ENCODE results near the gene TSPAN9.
A peak's percentile ranks its signal among the peaks of the same experiment; 100 is the strongest.

TSPAN9 gene

GRCh38 chr12:3141339-3142321 lies 64.5 kb downstream of the TSPAN9 start:
- no peak for DNase-seq

- DNase-seq: no peak
Observed at GRCh38 chr12:3142386-3142785, 65.2 kb downstream of the TSPAN9 start.

- DNase-seq: no peak
Observed at GRCh38 chr12:3144495-3144894, 67.3 kb downstream of the TSPAN9 start.

- DNase-seq: peak in 2 of 14 donors; percentile 56 to 95
Observed at GRCh38 chr12:3145033-3145432, 67.9 kb downstream of the TSPAN9 start.

- peak in 3 of 14 donors; percentile 23 to 99 (median 56) for DNase-seq
Observed at GRCh38 chr12:3145546-3146310, 68.5 kb downstream of the TSPAN9 start.

DNA sequence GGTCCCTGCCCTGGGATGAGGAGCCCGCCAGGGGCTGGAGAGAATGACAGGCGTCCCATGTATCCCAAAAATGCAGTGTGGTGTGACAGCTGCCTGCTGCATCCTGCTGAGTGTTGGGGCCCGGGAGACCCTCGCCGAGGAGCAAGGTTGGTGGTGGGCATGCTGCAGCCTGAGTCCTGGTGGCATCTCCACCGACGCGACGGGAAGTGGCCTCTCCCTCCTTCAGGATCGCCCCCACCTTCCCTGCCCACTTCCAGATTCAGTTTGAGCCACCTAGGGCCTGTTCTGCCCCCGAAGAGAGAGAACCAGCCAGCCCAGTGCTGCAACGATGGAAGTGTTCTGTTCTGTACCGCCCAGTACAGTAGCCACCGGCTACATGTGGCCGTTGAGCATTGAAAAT lies 70.1 kb downstream of the TSPAN9 start:
- no peak for DNase-seq

GRCh38 chr12:3148366-3149000 lies 71.3 kb downstream of the TSPAN9 start:
- DNase-seq: no peak

- DNase-seq: no peak
Observed at GRCh38 chr12:3149515-3150307, 72.5 kb downstream of the TSPAN9 start.

GRCh38 chr12:3150308-3150670 lies 73.1 kb downstream of the TSPAN9 start:
- DNase-seq: no peak

GRCh38 chr12:3150931-3151835 lies 74.0 kb downstream of the TSPAN9 start:
- no peak for DNase-seq

DNA sequence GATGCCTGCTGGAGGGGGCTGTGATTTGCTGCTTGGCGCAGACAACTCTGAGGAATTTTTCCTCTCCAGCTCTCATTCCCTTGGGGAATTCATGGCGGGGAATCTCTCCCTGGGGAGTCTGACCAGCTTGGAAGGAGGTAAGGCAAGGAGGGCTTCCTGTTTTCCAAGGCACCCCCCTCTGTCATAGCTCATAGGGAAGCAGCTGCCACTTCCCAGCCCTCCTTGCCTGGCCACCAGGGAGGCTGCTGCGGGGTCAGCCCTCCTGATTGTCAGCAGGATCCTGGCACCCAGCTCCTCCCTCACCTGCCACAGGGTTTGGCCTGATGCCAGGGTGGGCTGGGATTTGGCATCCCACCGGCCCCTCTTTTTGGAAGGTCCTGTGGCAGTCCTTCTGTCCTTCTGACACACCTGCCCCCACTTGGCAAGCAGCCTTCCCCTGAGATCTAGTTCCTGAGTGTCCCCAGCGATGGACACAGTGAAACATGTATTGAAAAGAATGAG lies 74.9 kb downstream of the TSPAN9 start:
- peak in 1 of 14 donors; percentile 81 for DNase-seq

DNA sequence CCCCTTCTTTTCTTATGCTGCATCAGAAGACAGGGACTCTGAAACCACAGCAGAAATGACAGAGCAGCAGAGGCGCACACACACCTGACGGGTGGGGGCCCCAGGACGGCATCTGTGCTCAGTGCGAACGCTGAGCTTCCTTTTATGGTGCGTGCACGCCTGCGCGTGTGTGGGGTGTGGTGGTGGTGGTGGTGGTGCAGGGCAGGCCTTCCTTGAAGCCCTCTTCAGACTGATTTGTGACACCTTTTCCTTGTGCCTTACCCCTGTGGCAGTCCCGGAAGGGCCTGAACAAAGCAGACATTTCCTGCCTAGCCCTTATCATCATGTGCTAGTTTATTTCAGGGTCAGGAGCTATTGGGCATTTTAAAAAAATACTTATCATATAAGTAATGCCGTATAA lies 75.7 kb downstream of the TSPAN9 start:
- no peak for DNase-seq

- peak in 1 of 14 donors; percentile 67 for DNase-seq
Observed at GRCh38 chr12:3154006-3154405, 76.8 kb downstream of the TSPAN9 start.

DNA sequence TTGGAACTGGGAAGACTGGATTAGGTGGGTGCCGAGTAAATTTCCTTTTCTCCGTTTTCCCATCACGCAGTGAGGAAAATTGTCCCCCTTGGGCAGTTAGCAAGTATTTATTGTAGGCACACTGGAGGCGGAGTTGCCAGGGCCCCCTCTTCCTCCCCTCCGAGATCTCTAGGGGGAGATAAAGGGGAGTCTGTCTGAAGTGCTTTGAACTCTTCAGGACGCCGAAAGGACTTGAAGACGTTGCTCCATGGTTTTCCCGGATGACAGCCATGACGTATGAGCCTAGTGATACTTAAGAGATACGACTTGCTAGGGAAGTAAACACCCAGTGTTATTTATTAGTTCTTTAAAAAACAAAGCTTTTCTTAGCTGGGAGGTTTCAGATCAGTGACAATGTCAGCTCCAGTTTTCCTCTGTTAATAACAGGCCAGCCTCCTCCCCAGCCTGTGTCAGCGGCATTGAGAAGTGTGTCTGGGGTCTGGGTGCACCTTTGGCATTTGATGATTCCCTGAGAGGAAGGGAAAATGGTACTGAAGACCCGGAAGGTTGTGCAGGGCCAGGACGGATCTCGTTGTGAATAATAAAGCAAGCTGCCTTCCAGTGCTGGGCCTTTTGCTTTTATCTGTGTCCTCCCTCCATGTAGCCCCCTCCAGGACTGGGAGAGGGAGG lies 78.7 kb downstream of the TSPAN9 start:
- no peak for DNase-seq

GRCh38 chr12:3157581-3158323 lies 80.6 kb downstream of the TSPAN9 start:
- no peak for DNase-seq

GRCh38 chr12:3158851-3159465 lies 81.8 kb downstream of the TSPAN9 start:
- DNase-seq: no peak

GRCh38 chr12:3160081-3160480 lies 82.9 kb downstream of the TSPAN9 start:
- no peak for DNase-seq

DNA sequence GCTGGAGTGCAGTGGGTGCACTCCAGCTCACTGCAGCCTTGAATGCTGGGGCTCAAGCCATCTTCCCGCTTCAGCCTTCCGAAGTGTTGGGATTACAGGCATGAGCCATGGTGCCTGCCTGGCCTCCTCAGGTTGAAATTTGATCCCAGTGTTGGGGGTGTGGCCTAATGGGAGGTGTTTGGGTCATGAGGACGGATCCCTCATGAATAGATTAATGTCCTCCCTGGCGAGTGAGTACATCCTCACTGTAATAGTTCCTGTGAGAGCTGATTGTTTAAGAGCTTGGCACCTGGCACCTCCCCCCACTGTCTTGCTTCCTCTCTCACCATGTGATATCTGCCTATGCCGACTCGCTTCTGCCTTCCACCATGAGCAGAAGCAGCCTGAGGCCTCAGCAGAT lies 84.7 kb downstream of the TSPAN9 start:
- DNase-seq: no peak

DNA sequence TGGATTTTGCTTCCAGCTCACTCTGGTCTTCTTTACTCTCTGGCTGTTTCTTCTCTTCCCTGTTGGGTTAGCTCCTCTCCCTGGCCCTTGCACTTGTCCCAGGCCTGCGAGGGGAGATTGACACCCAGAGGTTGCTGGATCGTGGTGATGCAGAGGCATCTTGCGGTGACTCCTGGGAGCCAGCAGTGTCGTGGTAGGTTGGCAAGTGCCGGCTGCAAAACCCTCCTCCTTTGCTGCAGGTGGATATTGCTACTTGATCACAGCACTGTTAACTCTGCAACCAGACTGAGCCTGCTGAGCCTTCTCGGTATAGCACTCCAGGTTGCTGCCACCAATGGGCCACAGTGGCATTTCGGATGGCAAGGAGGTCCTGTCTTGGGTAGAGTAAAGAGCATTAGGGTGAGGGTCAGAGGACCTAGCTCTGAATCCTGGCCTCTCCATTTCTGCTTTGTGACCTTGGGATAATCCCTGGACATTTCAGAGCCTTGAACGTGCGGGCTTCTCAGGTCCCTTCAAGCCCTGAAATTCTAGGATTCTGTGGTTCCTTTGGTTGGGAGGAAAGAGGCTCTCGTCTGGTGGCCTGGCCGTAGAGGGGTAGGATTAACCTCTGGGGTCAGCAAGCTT lies 87.4 kb downstream of the TSPAN9 start:
- no peak for DNase-seq

All from C1 segment of cervical spinal cord (tissue), 14 donors.